ENCODE data around the gene KLF5.

KLF5 gene

GRCh38 chr13:73058736-73059459 lies at the start of gene KLF5:
KLF5 (plus strand) TSS chr13:73059005; CDS start chr13:73059328, 323 bp downstream.
- H2AFZ ChIP-seq (ENCODE audit: low read depth), result peak within 1 kb of the TSS; percentile 75
- no peaks in the 10 kb centered on the region for H3K36me3 ChIP-seq (ENCODE audit: insufficient read depth)
- H3K9ac ChIP-seq, result peak within 1 kb of the TSS; percentile 18; the same call in 1 of the 2 replicates
- H4K20me1 ChIP-seq (ENCODE audit: insufficient read depth), result no peaks in the 10 kb centered on the region
- peak within 1 kb of the TSS; percentile 57; the same call in 1 of the 2 replicates for H3K4me2 ChIP-seq
- TF ChIP-seq CTCF (conservative IDR thresholded peaks at IDR 0.05; ENCODE audit: low read depth, low read length), result no peak
- no peak within 1 kb of the TSS for H3K27ac ChIP-seq
- no peaks in the 10 kb centered on the region for H3K27me3 ChIP-seq (ENCODE audit: insufficient read depth, low read depth)
- no peaks in the 10 kb centered on the region for H3K79me2 ChIP-seq (ENCODE audit: insufficient read depth, low read depth)
- H3K4me1 ChIP-seq (ENCODE audit: low read depth, poor library complexity, severe bottlenecking), result peaks cover 4% of the 10 kb centered on the region
- no peak within 1 kb of the TSS for H3K4me3 ChIP-seq (IDR thresholded peaks at IDR 0.05; ENCODE audit: insufficient read depth, low read depth, low read length)

DNA sequence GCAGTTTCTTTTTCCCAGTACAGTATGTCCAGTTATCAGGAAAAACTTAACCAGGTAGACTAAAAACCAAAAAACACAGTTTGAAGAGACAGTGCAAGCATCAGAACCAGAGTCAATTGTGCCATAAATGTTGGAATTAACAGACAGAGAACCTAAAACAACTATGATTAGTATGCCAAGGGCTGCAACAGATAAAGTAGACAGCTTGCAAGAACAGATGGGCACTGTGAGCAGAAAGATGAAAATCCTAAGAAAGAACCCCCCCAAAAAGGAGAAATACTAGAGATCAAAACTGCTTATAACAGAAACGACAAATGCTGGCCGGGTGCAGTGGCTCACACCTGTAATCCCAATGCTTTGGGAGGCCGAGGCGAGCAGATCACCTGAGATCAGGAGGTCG lies 47.1 kb upstream of the KLF5 start:
- Histone ChIP-seq H3K79me2 (ENCODE audit: insufficient read depth, low read depth) (no peaks in the 10 kb centered on the region), H3K4me3 (IDR thresholded peaks at IDR 0.05; ENCODE audit: insufficient read depth, low read depth, low read length) (no peak overlapping the region), H3K36me3 (ENCODE audit: insufficient read depth) (no peaks in the 10 kb centered on the region), H3K27me3 (ENCODE audit: insufficient read depth, low read depth) (no peaks in the 10 kb centered on the region), H2AFZ (ENCODE audit: low read depth) (no peak overlapping the region), H4K20me1 (ENCODE audit: insufficient read depth) (no peaks in the 10 kb centered on the region), H3K9ac (no peak overlapping the region), H3K4me1 (ENCODE audit: low read depth, poor library complexity, severe bottlenecking) (no peaks in the 10 kb centered on the region), H3K4me2 (no peak overlapping the region), H3K27ac (no peak overlapping the region)
- no peak for TF ChIP-seq CTCF (conservative IDR thresholded peaks at IDR 0.05; ENCODE audit: low read depth, low read length)

DNA sequence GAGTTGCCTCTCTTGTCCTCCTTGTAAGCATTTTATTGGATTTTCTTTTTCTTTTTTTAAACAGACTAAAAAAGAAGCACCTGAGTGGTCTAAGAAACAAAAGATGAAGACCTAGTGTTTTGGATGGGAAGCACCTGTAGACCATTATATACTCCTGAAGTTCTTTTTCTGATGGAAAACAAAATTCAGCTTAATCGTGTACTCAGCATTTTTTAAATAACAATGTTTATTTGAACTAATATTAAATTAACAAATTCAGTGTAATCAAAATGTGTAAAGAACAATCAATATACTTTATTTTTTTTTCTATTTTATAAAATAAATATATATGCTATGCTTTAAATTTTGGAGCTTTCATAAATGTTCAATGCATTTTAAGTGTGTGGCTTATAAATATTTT lies 43.0 kb upstream of the KLF5 start:
- H3K9ac ChIP-seq, result no peak overlapping the region
- no peaks in the 10 kb centered on the region for H3K27me3 ChIP-seq (ENCODE audit: insufficient read depth, low read depth)
- H3K27ac ChIP-seq, result no peak overlapping the region
- no peak overlapping the region for H3K4me3 ChIP-seq (IDR thresholded peaks at IDR 0.05; ENCODE audit: insufficient read depth, low read depth, low read length)
- no peaks in the 10 kb centered on the region for H3K4me1 ChIP-seq (ENCODE audit: low read depth, poor library complexity, severe bottlenecking)
- no peaks in the 10 kb centered on the region for H3K79me2 ChIP-seq (ENCODE audit: insufficient read depth, low read depth)
- no peak overlapping the region for H3K4me2 ChIP-seq
- no peaks in the 10 kb centered on the region for H3K36me3 ChIP-seq (ENCODE audit: insufficient read depth)
- H4K20me1 ChIP-seq (ENCODE audit: insufficient read depth), result no peaks in the 10 kb centered on the region
- H2AFZ ChIP-seq (ENCODE audit: low read depth), result no peak overlapping the region
- no peak for TF ChIP-seq CTCF (conservative IDR thresholded peaks at IDR 0.05; ENCODE audit: low read depth, low read length)

- Histone ChIP-seq H3K4me2 (no peak overlapping the region), H3K4me3 (IDR thresholded peaks at IDR 0.05; ENCODE audit: insufficient read depth, low read depth, low read length) (no peak overlapping the region)
- no peak for TF ChIP-seq CTCF (conservative IDR thresholded peaks at IDR 0.05; ENCODE audit: low read depth, low read length)
Measured at GRCh38 chr13:73018336-73018735, 40.5 kb upstream of the KLF5 start.

More at GRCh38 chr13:73018336-73018735, 40.5 kb upstream of the KLF5 start:
- H4K20me1 ChIP-seq (ENCODE audit: insufficient read depth), result no peaks in the 10 kb centered on the region
- H3K79me2 ChIP-seq (ENCODE audit: insufficient read depth, low read depth), result no peaks in the 10 kb centered on the region
- no peaks in the 10 kb centered on the region for H3K27me3 ChIP-seq (ENCODE audit: insufficient read depth, low read depth)
- no peak overlapping the region for H3K9ac ChIP-seq
- no peak overlapping the region for H3K27ac ChIP-seq
- no peaks in the 10 kb centered on the region for H3K4me1 ChIP-seq (ENCODE audit: low read depth, poor library complexity, severe bottlenecking)
- no peaks in the 10 kb centered on the region for H3K36me3 ChIP-seq (ENCODE audit: insufficient read depth)
- no peak overlapping the region for H2AFZ ChIP-seq (ENCODE audit: low read depth)

All from KMS-11 (cell line).